IPS-18c (cell line): ENCODE results near the gene PCED1A.

ENCODE experiments used
- H3K4me3 ChIP-seq: 2 replicates; pipeline ENCODE4 v1.7.0; 2013; ENCODE audit warnings: low read depth, mild to moderate bottlenecking, low read length, moderate library complexity; ENCODE audit not compliant: insufficient read depth
- H3K9me3 ChIP-seq: one replicate; pipeline ENCODE4 v1.6.1; 2013; ENCODE audit warnings: mild to moderate bottlenecking, low read length, moderate library complexity; ENCODE audit not compliant: control insufficient read depth, insufficient read depth

Gene PCED1A

GRCh38 chr20:2871661-2872458 lies 31.4 kb upstream of the PCED1A start:
- no peaks in the 10 kb centered on the region for H3K9me3 ChIP-seq
- peak overlapping the region; percentile 65 for H3K4me3 ChIP-seq

DNA sequence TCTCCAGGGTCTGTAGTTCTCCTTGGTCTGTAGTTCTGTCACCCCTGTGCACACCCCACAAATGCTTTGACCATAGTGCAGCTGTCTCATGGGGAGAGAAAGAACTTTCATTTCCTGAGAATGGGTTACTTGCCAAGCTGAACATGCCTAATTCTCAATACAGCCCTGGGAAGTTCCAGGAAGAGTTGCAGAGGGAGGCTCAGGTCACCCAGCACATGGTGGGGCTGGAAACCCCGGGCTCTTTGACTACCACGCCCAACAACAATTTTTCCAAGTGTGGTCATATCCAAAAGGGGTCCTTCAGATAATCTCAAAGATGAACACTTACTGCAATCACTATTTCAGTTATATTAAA lies 30.6 kb upstream of the PCED1A start:
- Histone ChIP-seq H3K9me3 (no peaks in the 10 kb centered on the region), H3K4me3 (no peak overlapping the region)

DNA sequence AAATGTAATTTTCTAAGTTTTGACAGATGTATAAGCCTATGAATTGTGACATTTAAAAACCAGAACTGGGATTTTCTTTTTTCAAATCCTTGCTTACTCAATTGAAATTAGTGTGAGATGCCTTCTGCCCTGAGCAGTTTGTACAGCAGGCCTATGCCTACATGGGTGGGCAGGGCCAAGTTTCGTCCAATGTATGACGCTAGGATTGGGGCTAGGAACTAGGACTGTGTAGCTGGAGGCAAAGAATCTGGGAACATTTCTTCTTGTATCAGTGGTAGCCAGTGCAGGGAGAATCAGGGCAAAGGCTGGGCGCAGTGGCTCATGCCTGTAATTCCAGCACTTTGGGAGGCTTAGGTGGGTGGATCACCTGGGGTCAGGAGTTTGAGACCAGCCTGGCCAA lies 28.9 kb upstream of the PCED1A start:
- no peak overlapping the region for H3K4me3 ChIP-seq
- no peaks in the 10 kb centered on the region for H3K9me3 ChIP-seq

DNA sequence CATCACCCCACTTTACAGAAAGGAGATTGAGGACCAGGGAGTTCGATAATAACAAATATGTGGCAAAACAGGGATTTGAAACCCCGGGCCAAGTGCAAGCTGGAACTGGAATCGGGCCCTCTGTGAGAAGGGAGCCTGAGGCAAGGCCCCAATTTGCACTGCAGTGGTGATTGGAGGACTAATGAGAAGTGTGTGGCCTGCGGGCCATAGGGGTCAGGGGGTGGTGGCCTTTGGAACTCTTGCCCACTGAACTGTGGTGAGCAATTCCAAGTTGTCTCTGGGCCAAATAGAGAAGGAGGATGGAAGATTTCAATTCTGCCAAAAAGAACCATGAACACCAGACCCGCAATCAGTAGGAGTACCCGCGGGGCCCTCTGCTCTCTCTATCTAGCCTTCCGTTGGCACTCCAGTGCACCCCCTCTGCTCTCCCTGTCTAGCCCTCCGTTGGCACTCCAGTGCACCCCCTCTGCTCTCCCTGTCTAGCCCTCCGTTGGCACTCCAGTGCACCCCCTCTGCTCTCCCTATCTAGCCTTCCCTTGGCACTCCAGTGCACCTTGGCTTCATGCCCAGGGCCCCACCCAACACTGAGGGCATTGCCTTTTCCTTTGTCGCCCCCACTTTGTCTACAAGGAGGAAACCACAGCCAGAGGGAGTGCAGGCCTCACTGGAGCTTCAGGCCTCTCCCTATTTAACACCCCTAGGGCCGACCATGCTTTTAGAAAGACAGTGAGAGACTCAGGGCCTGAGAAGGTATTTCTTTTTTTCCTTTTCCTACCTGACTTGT lies 26.8 kb upstream of the PCED1A start:
- no peak overlapping the region for H3K4me3 ChIP-seq
- no peaks in the 10 kb centered on the region for H3K9me3 ChIP-seq

DNA sequence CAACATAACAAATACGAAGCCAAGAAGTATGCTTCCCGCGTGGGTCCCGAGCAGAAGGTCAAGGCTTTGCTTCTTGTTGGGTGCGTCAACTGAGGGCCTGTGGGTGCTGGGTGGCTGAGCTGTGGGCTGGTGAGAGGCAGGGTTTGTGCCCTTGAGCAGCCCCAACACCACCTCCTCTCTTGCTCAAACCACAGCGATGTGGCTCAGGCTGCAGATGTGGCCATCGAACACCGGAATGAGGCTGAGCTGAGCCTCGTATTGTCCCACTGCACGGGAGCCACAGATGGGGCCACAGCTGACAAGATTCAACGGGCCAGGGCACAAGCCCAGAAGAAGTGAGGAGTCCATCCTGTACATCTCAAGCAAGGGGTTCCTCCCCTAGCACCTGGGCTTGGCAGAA lies 25.8 kb upstream of the PCED1A start:
- H3K4me3 ChIP-seq = no peak overlapping the region
- no peaks in the 10 kb centered on the region for H3K9me3 ChIP-seq

GRCh38 chr20:2865630-2866029 lies 25.2 kb upstream of the PCED1A start:
- Histone ChIP-seq H3K9me3 (no peaks in the 10 kb centered on the region), H3K4me3 (no peak overlapping the region)

DNA sequence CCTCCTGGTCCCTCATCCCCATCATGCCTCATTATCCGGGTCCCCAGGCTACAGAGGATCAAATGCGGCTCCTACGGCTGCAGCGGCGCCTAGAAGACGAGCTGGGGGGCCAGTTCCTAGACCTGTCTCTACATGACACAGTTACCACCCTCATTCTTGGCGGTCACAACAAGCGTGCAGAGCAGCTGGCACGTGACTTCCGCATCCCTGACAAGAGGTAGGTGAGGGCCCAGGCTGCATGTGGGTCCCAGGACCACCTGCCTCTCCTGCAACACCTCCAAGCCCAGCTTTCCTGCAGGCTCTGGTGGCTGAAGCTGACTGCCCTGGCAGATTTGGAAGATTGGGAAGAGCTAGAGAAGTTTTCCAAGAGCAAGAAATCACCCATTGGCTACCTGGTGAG lies 24.6 kb upstream of the PCED1A start:
- H3K4me3 ChIP-seq = no peak overlapping the region
- no peaks in the 10 kb centered on the region for H3K9me3 ChIP-seq

GRCh38 chr20:2864626-2865025 lies 24.2 kb upstream of the PCED1A start:
- no peak overlapping the region for H3K4me3 ChIP-seq
- no peaks in the 10 kb centered on the region for H3K9me3 ChIP-seq

DNA sequence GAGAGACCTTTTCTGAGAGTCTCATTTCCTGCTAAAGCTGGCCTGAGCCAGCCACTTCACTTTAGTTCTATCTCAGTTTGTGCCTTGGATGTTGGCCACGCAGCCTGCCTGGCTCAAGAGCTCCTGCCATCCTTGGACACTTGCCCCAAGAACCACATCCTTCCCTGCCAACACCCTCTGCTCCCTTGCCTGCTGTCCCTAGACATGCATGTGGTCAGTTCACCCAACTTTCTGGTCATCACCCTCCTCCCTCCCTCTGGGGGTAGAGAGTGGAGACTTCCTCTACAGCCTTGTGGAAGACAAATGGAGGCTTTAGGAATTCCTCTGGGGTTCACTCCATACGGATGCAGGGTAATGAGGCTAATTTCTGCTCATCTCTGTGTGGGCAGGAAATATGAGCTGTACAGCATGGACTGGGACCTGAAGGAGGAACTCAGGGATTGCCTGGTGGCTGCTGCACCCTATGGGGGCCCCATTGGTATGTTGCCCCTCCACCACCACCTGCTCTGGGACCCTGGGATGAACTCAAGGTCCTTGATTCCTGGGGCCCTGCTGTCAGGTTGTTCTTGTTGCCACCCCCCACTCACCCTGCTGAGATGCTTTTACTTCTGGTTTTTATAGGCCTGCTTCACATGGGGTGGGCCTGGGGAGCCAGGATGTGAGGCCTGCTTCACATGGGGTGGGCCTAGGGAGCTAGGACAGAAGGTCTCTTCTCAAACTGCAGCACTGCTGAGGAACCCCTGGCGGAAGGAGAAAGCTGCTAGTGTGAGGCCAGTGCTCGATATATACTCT lies 19.1 kb upstream of the PCED1A start:
- no peaks in the 10 kb centered on the region for H3K9me3 ChIP-seq
- no peak overlapping the region for H3K4me3 ChIP-seq

DNA sequence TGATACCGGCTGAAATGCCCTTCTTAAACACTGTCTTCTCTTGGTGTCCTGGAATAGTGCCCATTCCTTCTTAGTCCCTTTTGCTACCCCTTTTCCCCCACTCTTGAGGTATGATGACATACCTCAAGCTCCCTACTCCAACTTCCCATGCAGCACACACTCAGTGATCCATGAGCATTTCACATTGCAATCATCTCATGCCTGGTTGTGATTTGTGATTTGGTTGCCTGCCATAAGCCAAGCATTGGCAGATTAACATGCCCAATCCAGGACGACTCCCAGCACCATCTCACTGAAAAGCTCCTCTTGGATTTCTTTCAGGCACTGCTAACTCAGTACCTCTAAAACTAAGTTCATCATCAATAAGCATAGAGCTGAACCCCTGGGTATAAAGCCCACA lies 18.1 kb upstream of the PCED1A start:
- H3K9me3 ChIP-seq = no peaks in the 10 kb centered on the region
- no peak overlapping the region for H3K4me3 ChIP-seq

- Histone ChIP-seq H3K4me3 (no peak overlapping the region), H3K9me3 (no peaks in the 10 kb centered on the region)
These were observed 10.6 kb upstream of the PCED1A start for GRCh38 chr20:2851086-2851485.

GRCh38 chr20:2849529-2849928 lies 9.1 kb upstream of the PCED1A start:
- H3K9me3 ChIP-seq = no peaks in the 10 kb centered on the region
- H3K4me3 ChIP-seq = no peak overlapping the region

- Histone ChIP-seq H3K4me3 (no peak overlapping the region), H3K9me3 (no peaks in the 10 kb centered on the region)
These were observed 7.3 kb upstream of the PCED1A start for GRCh38 chr20:2847802-2848201.

- H3K4me3 ChIP-seq = no peak overlapping the region
- H3K9me3 ChIP-seq = no peaks in the 10 kb centered on the region
These were observed 6.2 kb upstream of the PCED1A start for GRCh38 chr20:2846698-2847097.

DNA sequence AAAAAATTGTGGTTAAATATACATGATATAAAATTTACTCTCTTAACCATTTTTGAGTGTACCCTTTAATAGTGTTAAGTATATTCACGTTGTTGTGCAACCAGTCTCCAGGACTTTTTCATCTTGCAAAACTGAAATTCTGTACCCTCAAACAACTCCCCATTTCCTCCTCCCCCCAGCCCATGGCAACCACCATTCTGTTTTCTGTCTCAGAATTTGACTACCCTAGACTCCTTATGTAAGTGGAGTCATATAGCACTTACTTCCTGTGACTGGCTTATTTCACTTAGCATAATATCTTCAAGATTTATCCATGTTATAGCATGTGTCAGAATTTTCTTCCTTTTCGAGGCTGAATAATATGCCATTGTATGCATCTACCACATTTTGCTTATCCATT lies 5.2 kb upstream of the PCED1A start:
- no peak overlapping the region for H3K4me3 ChIP-seq

GRCh38 chr20:2840967-2841531 lies 594 bp upstream of the PCED1A start:
- H3K9me3 ChIP-seq = no peaks in the 10 kb centered on the region
- H3K4me3 ChIP-seq = peak overlapping the region; percentile 66

More for the DNA sequence above, 5.2 kb upstream of the PCED1A start:
- no peaks in the 10 kb centered on the region for H3K9me3 ChIP-seq

DNA sequence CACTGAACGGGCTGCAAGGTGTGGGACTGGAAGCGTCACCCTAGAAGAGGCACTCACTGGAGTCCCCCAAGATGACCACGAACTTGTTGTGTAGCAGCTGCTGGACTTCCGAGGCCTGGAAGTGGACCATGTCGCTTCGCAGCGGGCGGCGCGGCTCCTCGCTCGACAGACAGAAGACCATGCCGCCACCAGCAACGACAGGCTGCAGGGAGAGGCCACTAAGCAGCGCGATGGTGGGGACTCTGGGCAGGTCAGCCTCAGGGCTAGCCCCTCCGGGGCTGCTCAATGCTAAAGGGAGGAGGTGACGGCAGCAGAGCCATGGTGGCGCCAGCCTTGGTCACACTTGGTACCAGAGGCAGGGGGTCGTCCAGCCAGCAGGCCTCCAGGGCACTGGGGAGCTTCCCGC lies 720 bp downstream of the PCED1A start:
- Histone ChIP-seq H3K9me3 (no peaks in the 10 kb centered on the region), H3K4me3 (peak overlapping the region; percentile 66)
